ENCODE measurements around the gene C12orf42.
"Not testable (repeated sequence)": the region's sequence is repeated elsewhere in the genome, so short reads cannot be mapped to it uniquely, and the experiment has no call there.

Gene C12orf42

GRCh38 chr12:103424849-103425586 is 70.8 kb downstream of the C12orf42 start:
- not testable (repeated sequence) for H3K27me3 ChIP-seq (ENCODE audit: control insufficient read depth, insufficient read depth, low read length); H3K36me3 ChIP-seq (ENCODE audit: control insufficient read depth, insufficient read depth, low read length); H3K27ac ChIP-seq (ENCODE audit: low read length); H3K9me3 ChIP-seq (ENCODE audit: control insufficient read depth, insufficient read depth, low read length); H3K4me3 ChIP-seq (ENCODE audit: low read length); DNase-seq (ENCODE audit: low read depth, low spot score); H3K4me1 ChIP-seq (ENCODE audit: control insufficient read depth, insufficient read depth, low read length)
- no CpG with 5 or more reads among the region's 9 CpGs for WGBS (ENCODE audit: insufficient coverage, insufficient read length)

GRCh38 chr12:103423516-103423910 is 72.3 kb downstream of the C12orf42 start:
- Histone ChIP-seq H3K27ac (ENCODE audit: low read length) (no peak overlapping the region), H3K9me3 (ENCODE audit: control insufficient read depth, insufficient read depth, low read length) (no peaks in the 10 kb centered on the region), H3K4me1 (ENCODE audit: control insufficient read depth, insufficient read depth, low read length) (no peaks in the 10 kb centered on the region), H3K4me3 (ENCODE audit: low read length) (no peak overlapping the region), H3K36me3 (ENCODE audit: control insufficient read depth, insufficient read depth, low read length) (no peaks in the 10 kb centered on the region), H3K27me3 (ENCODE audit: control insufficient read depth, insufficient read depth, low read length) (no peaks in the 10 kb centered on the region)
- no CpG with 5 or more reads among the region's 2 CpGs for WGBS (ENCODE audit: insufficient coverage, insufficient read length)
- no peak for DNase-seq (ENCODE audit: low read depth, low spot score)

GRCh38 chr12:103422746-103423515 is 72.8 kb downstream of the C12orf42 start:
- no peak for DNase-seq (ENCODE audit: low read depth, low spot score)
- Histone ChIP-seq H3K9me3 (ENCODE audit: control insufficient read depth, insufficient read depth, low read length) (no peaks in the 10 kb centered on the region), H3K4me1 (ENCODE audit: control insufficient read depth, insufficient read depth, low read length) (no peaks in the 10 kb centered on the region), H3K27ac (ENCODE audit: low read length) (no peak overlapping the region), H3K36me3 (ENCODE audit: control insufficient read depth, insufficient read depth, low read length) (no peaks in the 10 kb centered on the region), H3K27me3 (ENCODE audit: control insufficient read depth, insufficient read depth, low read length) (no peaks in the 10 kb centered on the region), H3K4me3 (ENCODE audit: low read length) (no peak overlapping the region)
- no CpG with 5 or more reads among the region's 4 CpGs for WGBS (ENCODE audit: insufficient coverage, insufficient read length)

GRCh38 chr12:103422328-103422727 is 73.4 kb downstream of the C12orf42 start:
- no peaks in the 10 kb centered on the region for H3K27me3 ChIP-seq (ENCODE audit: control insufficient read depth, insufficient read depth, low read length)
- WGBS (ENCODE audit: insufficient coverage, insufficient read length): no CpG with 5 or more reads among the region's 4 CpGs
- no peaks in the 10 kb centered on the region for H3K4me1 ChIP-seq (ENCODE audit: control insufficient read depth, insufficient read depth, low read length)
- no peak overlapping the region for H3K27ac ChIP-seq (ENCODE audit: low read length)
- H3K9me3 ChIP-seq (ENCODE audit: control insufficient read depth, insufficient read depth, low read length): no peaks in the 10 kb centered on the region
- H3K36me3 ChIP-seq (ENCODE audit: control insufficient read depth, insufficient read depth, low read length): no peaks in the 10 kb centered on the region
- no peak overlapping the region for H3K4me3 ChIP-seq (ENCODE audit: low read length)
- no peak for DNase-seq (ENCODE audit: low read depth, low spot score)

GRCh38 chr12:103421402-103421801 is 74.4 kb downstream of the C12orf42 start:
- H3K36me3 ChIP-seq (ENCODE audit: control insufficient read depth, insufficient read depth, low read length): no peaks in the 10 kb centered on the region
- DNase-seq (ENCODE audit: low read depth, low spot score): no peak
- no peak overlapping the region for H3K27ac ChIP-seq (ENCODE audit: low read length)
- no peaks in the 10 kb centered on the region for H3K27me3 ChIP-seq (ENCODE audit: control insufficient read depth, insufficient read depth, low read length)
- H3K4me3 ChIP-seq (ENCODE audit: low read length): no peak overlapping the region
- H3K4me1 ChIP-seq (ENCODE audit: control insufficient read depth, insufficient read depth, low read length): no peaks in the 10 kb centered on the region
- no peaks in the 10 kb centered on the region for H3K9me3 ChIP-seq (ENCODE audit: control insufficient read depth, insufficient read depth, low read length)
- no CpG with 5 or more reads among the region's 1 CpG for WGBS (ENCODE audit: insufficient coverage, insufficient read length)

GRCh38 chr12:103415681-103416080 is 80.1 kb downstream of the C12orf42 start:
- Histone ChIP-seq H3K27me3 (ENCODE audit: control insufficient read depth, insufficient read depth, low read length) (no peaks in the 10 kb centered on the region), H3K36me3 (ENCODE audit: control insufficient read depth, insufficient read depth, low read length) (no peaks in the 10 kb centered on the region), H3K4me1 (ENCODE audit: control insufficient read depth, insufficient read depth, low read length) (no peaks in the 10 kb centered on the region), H3K4me3 (ENCODE audit: low read length) (no peak overlapping the region), H3K27ac (ENCODE audit: low read length) (no peak overlapping the region), H3K9me3 (ENCODE audit: control insufficient read depth, insufficient read depth, low read length) (no peaks in the 10 kb centered on the region)
- WGBS (ENCODE audit: insufficient coverage, insufficient read length): no CpG with 5 or more reads among the region's 2 CpGs
- DNase-seq (ENCODE audit: low read depth, low spot score): no peak

GRCh38 chr12:103401421-103401820 is 94.3 kb downstream of the C12orf42 start:
- Histone ChIP-seq H3K9me3 (ENCODE audit: control insufficient read depth, insufficient read depth, low read length) (no peaks in the 10 kb centered on the region), H3K27ac (ENCODE audit: low read length) (no peak overlapping the region), H3K4me3 (ENCODE audit: low read length) (no peak overlapping the region), H3K36me3 (ENCODE audit: control insufficient read depth, insufficient read depth, low read length) (no peaks in the 10 kb centered on the region), H3K27me3 (ENCODE audit: control insufficient read depth, insufficient read depth, low read length) (no peaks in the 10 kb centered on the region), H3K4me1 (ENCODE audit: control insufficient read depth, insufficient read depth, low read length) (no peaks in the 10 kb centered on the region)
- no CpG with 5 or more reads among the region's 3 CpGs for WGBS (ENCODE audit: insufficient coverage, insufficient read length)
- no peak for DNase-seq (ENCODE audit: low read depth, low spot score)

GRCh38 chr12:103399986-103400385 is 95.8 kb downstream of the C12orf42 start:
- DNase-seq (ENCODE audit: low read depth, low spot score): no peak
- Histone ChIP-seq H3K36me3 (ENCODE audit: control insufficient read depth, insufficient read depth, low read length) (no peaks in the 10 kb centered on the region), H3K4me1 (ENCODE audit: control insufficient read depth, insufficient read depth, low read length) (no peaks in the 10 kb centered on the region), H3K27ac (ENCODE audit: low read length) (no peak overlapping the region), H3K9me3 (ENCODE audit: control insufficient read depth, insufficient read depth, low read length) (no peaks in the 10 kb centered on the region), H3K4me3 (ENCODE audit: low read length) (no peak overlapping the region), H3K27me3 (ENCODE audit: control insufficient read depth, insufficient read depth, low read length) (no peaks in the 10 kb centered on the region)
- WGBS (ENCODE audit: insufficient coverage, insufficient read length): no CpG with 5 or more reads among the region's 1 CpG

- no CpG with 5 or more reads among the region's 1 CpG for WGBS (ENCODE audit: insufficient coverage, insufficient read length)
- no peak overlapping the region for H3K4me3 ChIP-seq (ENCODE audit: low read length)
- DNase-seq (ENCODE audit: low read depth, low spot score): no peak
- no peaks in the 10 kb centered on the region for H3K9me3 ChIP-seq (ENCODE audit: control insufficient read depth, insufficient read depth, low read length)
- no peaks in the 10 kb centered on the region for H3K27me3 ChIP-seq (ENCODE audit: control insufficient read depth, insufficient read depth, low read length)
- H3K4me1 ChIP-seq (ENCODE audit: control insufficient read depth, insufficient read depth, low read length): no peaks in the 10 kb centered on the region
- no peak overlapping the region for H3K27ac ChIP-seq (ENCODE audit: low read length)
- H3K36me3 ChIP-seq (ENCODE audit: control insufficient read depth, insufficient read depth, low read length): no peaks in the 10 kb centered on the region
Observed at GRCh38 chr12:103397536-103397935, 98.2 kb downstream of the C12orf42 start.

GRCh38 chr12:103392722-103393121 is 103.0 kb downstream of the C12orf42 start:
- no CpG with 5 or more reads among the region's 1 CpG for WGBS (ENCODE audit: insufficient coverage, insufficient read length)
- H3K4me3 ChIP-seq (ENCODE audit: low read length): no peak overlapping the region
- no peaks in the 10 kb centered on the region for H3K36me3 ChIP-seq (ENCODE audit: control insufficient read depth, insufficient read depth, low read length)
- no peaks in the 10 kb centered on the region for H3K9me3 ChIP-seq (ENCODE audit: control insufficient read depth, insufficient read depth, low read length)
- H3K4me1 ChIP-seq (ENCODE audit: control insufficient read depth, insufficient read depth, low read length): no peaks in the 10 kb centered on the region
- H3K27me3 ChIP-seq (ENCODE audit: control insufficient read depth, insufficient read depth, low read length): no peaks in the 10 kb centered on the region
- H3K27ac ChIP-seq (ENCODE audit: low read length): no peak overlapping the region
- no peak for DNase-seq (ENCODE audit: low read depth, low spot score)

All from iPS DF 6.9 (cell line).